Body of pancreas (tissue), 4 donors: Measurements from ENCODE around the gene HSPE1. TPM values are rescaled to one million over a fixed set of nuclear protein-coding genes. Genes with fewer than 3 reads are reported as not detected.

Experiments used
- ATAC-seq: fragments of 150-250 bp; one replicate; pipeline ENCODE4 v1.9.1; 2016
- DNase-seq, 4 donors: peaks; one replicate each; pipeline ENCODE4 v3.0.0-alpha.2; 2019
- H3K27ac ChIP-seq, 4 donors: fragments of 200-600 bp; sonication (generic); 1 replicate in 3 of 4; 2 replicates in 1 of 4; pipeline versions ENCODE4 v1.5.1 to v1.6.1; 2016 to 2019; ENCODE audit warnings: mild to moderate bottlenecking in 1 of 4, mixed read lengths in 1 of 4, moderate library complexity in 1 of 4
- H3K27me3 ChIP-seq, 2 donors: fragments of 200-600 bp; sonication (generic); one replicate each; pipeline ENCODE4 v1.6.0; 2016; ENCODE audit warnings: mild to moderate bottlenecking in 1 of 2
- H3K36me3 ChIP-seq, 2 donors: fragments of 200-600 bp; sonication (generic); replicated peaks in 1 of 2; 2 replicates each; pipeline ENCODE4 v1.5.1; 2016; ENCODE audit warnings: low read depth in 2 of 2; ENCODE audit not compliant: insufficient read depth in 1 of 2
- H3K4me1 ChIP-seq: fragments of 200-600 bp; sonication (generic); one replicate; pipeline ENCODE4 v1.6.0; 2016
- H3K4me3 ChIP-seq, 2 donors: fragments of 200-600 bp; sonication (generic); 1 replicate in 1 of 2; 2 replicates in 1 of 2; pipeline ENCODE4 v1.5.1; 2016 to 2019
- H3K9me3 ChIP-seq, 3 donors: fragments of 200-600 bp; sonication (generic); 1 replicate in 2 of 3; 2 replicates in 1 of 3; pipeline ENCODE4 v1.5.1; 2016
- CTCF ChIP-seq, 7 experiments: fragments of 450-650 bp in 4 of 7; fragments of 200-600 bp in 3 of 7; sonication (generic) in 3 of 7; IDR thresholded peaks; one replicate each; pipeline ENCODE4 v1.5.1; 2016 to 2019; ENCODE audit warnings: antibody characterized with exemption in 7 of 7
- POLR2A ChIP-seq, 3 donors: fragments of 450-650 bp; IDR thresholded peaks; one replicate each; pipeline ENCODE4 v1.6.1; 2016; ENCODE audit warnings: antibody characterized with exemption in 3 of 3, mild to moderate bottlenecking in 2 of 3
- WGBS, 2 donors: methylation state at CpG; one replicate each; pipeline ENCODE4 v1.1.5; 2017; 5-methylcytosine and 5-hydroxymethylcytosine counted together
- intact Hi-C: fragments of 100-400 bp; cut with DNase I; formaldehyde crosslinking; loops from one replicate; pipeline ENCODE4 v1.15.1; 2023
- total RNA-seq, 2 donors: library from RNA; depleted of rRNA; stranded (reverse); fragments of >200 nt; gene quantifications; one replicate each; pipeline ENCODE4 v1.1.0, GENCODE V29; 2016

Gene HSPE1
- total RNA-seq, 2 donors from 2014 or later, result 40.2 to 99.5 TPM

- Histone ChIP-seq H3K36me3 (peaks cover 0 to 5% of the 10 kb centered on the region in 2 donors), H3K4me1 (peaks cover 16% of the 10 kb centered on the region), H3K27me3 (no peaks in the 10 kb centered on the region), H3K9me3 (no peaks in the 10 kb centered on the region), H3K4me3 (no peak overlapping the region), H3K27ac (no peak overlapping the region)
- ATAC-seq (no peak), DNase-seq (no peak)
- WGBS, 2 donors, result 69 to 73% methylated on average over 5 of the region's 5 CpGs
- intact Hi-C loops, result no loop called here
- no peak for TF ChIP-seq CTCF (IDR thresholded peaks at IDR 0.05)
- no peak for TF ChIP-seq POLR2A (IDR thresholded peaks at IDR 0.05)
Observed at GRCh38 chr2:197506658-197507057, 6.5 kb downstream of the HSPE1 start.

- ATAC-seq (no peak), DNase-seq (no peak)
- Histone ChIP-seq H3K27ac (no peak overlapping the region), H3K4me1 (peaks cover 15% of the 10 kb centered on the region), H3K27me3 (no peaks in the 10 kb centered on the region), H3K36me3 (no peaks in the 10 kb centered on the region), H3K4me3 (no peak overlapping the region), H3K9me3 (no peaks in the 10 kb centered on the region)
- 88 to 95% methylated on average over 5 of the region's 5 CpGs for WGBS, 2 donors
- intact Hi-C loops, result no loop called here
- TF ChIP-seq CTCF (IDR thresholded peaks at IDR 0.05) (no peak), POLR2A (IDR thresholded peaks at IDR 0.05) (no peak)
Observed at GRCh38 chr2:197513915-197514314, 13.7 kb downstream of the HSPE1 start.

GRCh38 chr2:197514754-197515153 is 14.6 kb downstream of the HSPE1 start:
- Histone ChIP-seq H3K27me3 (no peaks in the 10 kb centered on the region), H3K9me3 (no peaks in the 10 kb centered on the region), H3K4me1 (peaks cover 15% of the 10 kb centered on the region), H3K27ac (peak overlapping the region; percentile 89 to 96 (median 92)), H3K36me3 (no peaks in the 10 kb centered on the region), H3K4me3 (no peak overlapping the region)
- WGBS, 2 donors, result 49 to 71% methylated on average over 3 of the region's 3 CpGs
- ATAC-seq, result no peak
- no peak for DNase-seq
- TF ChIP-seq CTCF (IDR thresholded peaks at IDR 0.05), result no peak
- intact Hi-C loops, result no loop called here

- intact Hi-C loops, result no loop called here
- 0% methylated on average over 11 to 16 of the region's 16 CpGs for WGBS, 2 donors
- peak in 1 of 4 donors; percentile 20 for DNase-seq
- Histone ChIP-seq H3K4me1 (peaks cover 15% of the 10 kb centered on the region), H3K27ac (peak overlapping the region; percentile 89 to 96 (median 92)), H3K36me3 (no peaks in the 10 kb centered on the region), H3K9me3 (no peaks in the 10 kb centered on the region), H3K4me3 (peak overlapping the region in 1 of 2 donors; percentile 87), H3K27me3 (no peaks in the 10 kb centered on the region)
- ATAC-seq, result peak; percentile 0
- TF ChIP-seq CTCF (IDR thresholded peaks at IDR 0.05), result no peak
- no peak for TF ChIP-seq POLR2A (IDR thresholded peaks at IDR 0.05)
Observed at GRCh38 chr2:197515315-197515738, 15.1 kb downstream of the HSPE1 start.

GRCh38 chr2:197515739-197516392 is 15.7 kb downstream of the HSPE1 start, which contains the start of gene MOB4:
MOB4 (plus strand) TSS chr2:197516066; CDS start chr2:197516087, 21 bp downstream.
- 1% methylated on average over 60 of the region's 66 CpGs; no CpG with 5 or more reads in 1 of the 2 donors for WGBS, 2 donors

More at GRCh38 chr2:197515739-197516392, 15.7 kb downstream of the HSPE1 start, which contains the start of gene MOB4:
- TF ChIP-seq POLR2A (IDR thresholded peaks at IDR 0.05) (peak; percentile 92 to 95 (median 95)), CTCF (IDR thresholded peaks at IDR 0.05) (peak in 1 of 7 experiments; percentile 20)
- DNase-seq, result peak; percentile 96 to 97 (median 96)
- intact Hi-C loops, result no loop called here
- peaks cover 15% of the 10 kb centered on the region for H3K4me1 ChIP-seq
- H3K27ac ChIP-seq, result peak within 1 kb of the TSS; percentile 89 to 96 (median 92)
- no peaks in the 10 kb centered on the region for H3K27me3 ChIP-seq
- no peaks in the 10 kb centered on the region for H3K36me3 ChIP-seq
- H3K4me3 ChIP-seq, result peak within 1 kb of the TSS; percentile 74 to 87
- ATAC-seq, result peak; percentile 99
- no peaks in the 10 kb centered on the region for H3K9me3 ChIP-seq
